Measurements from ENCODE around the gene WTAP.

- TF ChIP-seq CTCF (IDR thresholded peaks at IDR 0.05) (no peak), POLR2A (IDR thresholded peaks at IDR 0.05) (no peak)
These were observed 51.3 kb downstream of the WTAP start for GRCh38 chr6:159778542-159779103.
